ENCODE measurements around the gene IPCEF1. TPM values are rescaled to one million over a fixed set of nuclear protein-coding genes. Genes with fewer than 3 reads are reported as not detected.

Gene IPCEF1
- total and polyA plus RNA-seq, 7 donors = 0.03 to 0.46 (median 0.24) TPM

DNA sequence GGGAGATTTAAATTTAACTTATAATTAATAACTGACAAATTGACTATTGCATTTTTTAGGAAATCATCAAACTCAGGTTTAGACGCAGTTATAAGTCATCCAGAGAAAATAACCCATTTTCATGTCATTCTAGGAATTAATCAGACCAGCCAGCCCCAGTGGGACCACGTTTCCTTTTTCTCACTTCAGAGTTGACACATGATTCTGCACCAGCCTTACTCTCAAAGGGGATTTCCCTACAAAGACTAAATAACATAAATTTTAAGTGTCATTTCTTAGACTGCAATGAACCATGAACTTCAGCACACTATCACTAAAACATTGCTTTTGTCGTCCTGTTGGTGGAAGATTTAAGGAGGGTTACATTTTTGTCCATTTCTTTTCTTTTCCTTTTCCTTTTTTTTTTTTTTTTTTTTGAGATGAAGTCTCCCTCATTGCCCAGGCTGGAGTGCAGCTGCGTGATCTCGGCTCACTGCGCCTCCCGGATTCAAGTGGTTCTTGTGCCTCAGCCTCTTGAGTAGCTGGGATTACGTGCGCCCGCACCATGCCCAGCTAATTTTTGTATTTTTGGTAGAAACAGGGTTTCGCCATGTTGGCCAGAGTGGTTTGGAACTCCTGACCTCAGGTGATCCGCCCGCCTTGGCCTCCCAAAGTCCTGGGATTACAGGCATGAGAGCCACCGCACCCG lies 3.6 kb downstream of the IPCEF1 start:
- Histone ChIP-seq H3K9me3 (no peaks in the 10 kb centered on the region), H3K27ac (no peak overlapping the region), H3K36me3 (ENCODE audit: insufficient read depth in 1 of 2, low read depth in 1 of 2) (no peaks in the 10 kb centered on the region), H3K4me1 (no peaks in the 10 kb centered on the region), H3K27me3 (ENCODE audit: insufficient read depth in 3 of 3, low read length in 2 of 3) (no peaks in the 10 kb centered on the region), H3K4me3 (no peak overlapping the region)
- intact Hi-C loops (cut with DNase I) = no loop called here
- no peak for DNase-seq
- TF ChIP-seq, protein P1, sequence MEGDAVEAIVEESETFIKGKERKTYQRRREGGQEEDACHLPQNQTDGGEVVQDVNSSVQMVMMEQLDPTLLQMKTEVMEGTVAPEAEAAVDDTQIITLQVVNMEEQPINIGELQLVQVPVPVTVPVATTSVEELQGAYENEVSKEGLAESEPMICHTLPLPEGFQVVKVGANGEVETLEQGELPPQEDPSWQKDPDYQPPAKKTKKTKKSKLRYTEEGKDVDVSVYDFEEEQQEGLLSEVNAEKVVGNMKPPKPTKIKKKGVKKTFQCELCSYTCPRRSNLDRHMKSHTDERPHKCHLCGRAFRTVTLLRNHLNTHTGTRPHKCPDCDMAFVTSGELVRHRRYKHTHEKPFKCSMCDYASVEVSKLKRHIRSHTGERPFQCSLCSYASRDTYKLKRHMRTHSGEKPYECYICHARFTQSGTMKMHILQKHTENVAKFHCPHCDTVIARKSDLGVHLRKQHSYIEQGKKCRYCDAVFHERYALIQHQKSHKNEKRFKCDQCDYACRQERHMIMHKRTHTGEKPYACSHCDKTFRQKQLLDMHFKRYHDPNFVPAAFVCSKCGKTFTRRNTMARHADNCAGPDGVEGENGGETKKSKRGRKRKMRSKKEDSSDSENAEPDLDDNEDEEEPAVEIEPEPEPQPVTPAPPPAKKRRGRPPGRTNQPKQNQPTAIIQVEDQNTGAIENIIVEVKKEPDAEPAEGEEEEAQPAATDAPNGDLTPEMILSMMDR (IDR thresholded peaks at IDR 0.05) = no peak
- 83 to 85% (median 83%) methylated on average over 15 of the region's 15 CpGs for WGBS, 3 donors
- no peak for ATAC-seq

DNA sequence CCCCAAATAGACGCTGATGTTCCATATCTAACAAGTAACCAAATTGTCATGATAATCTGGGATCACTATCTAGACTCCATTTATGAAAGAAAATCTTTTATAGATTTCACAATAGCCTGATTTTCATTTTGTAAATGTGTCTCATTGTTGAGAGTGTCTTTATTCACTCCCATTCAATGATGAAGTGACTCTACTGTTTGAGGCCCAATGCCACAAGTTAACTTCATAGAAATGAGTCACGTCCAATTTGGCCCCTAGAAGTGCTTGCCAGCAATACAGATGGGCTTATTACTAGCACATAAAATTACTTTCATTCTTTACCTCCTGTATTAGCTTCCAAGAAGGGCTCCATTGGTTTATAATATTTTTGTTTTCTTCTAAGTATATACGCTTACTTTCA lies 6.3 kb downstream of the IPCEF1 start:
- H3K4me1 ChIP-seq = no peaks in the 10 kb centered on the region
- ATAC-seq (no peak), DNase-seq (no peak)
- no peak overlapping the region for H3K4me3 ChIP-seq
- 79 to 85% (median 82%) methylated on average over 3 of the region's 3 CpGs for WGBS, 3 donors
- TF ChIP-seq, protein P1 (IDR thresholded peaks at IDR 0.05) = no peak
- no peaks in the 10 kb centered on the region for H3K9me3 ChIP-seq
- no peaks in the 10 kb centered on the region for H3K36me3 ChIP-seq (ENCODE audit: insufficient read depth in 1 of 2, low read depth in 1 of 2)
- no peak overlapping the region for H3K27ac ChIP-seq
- intact Hi-C loops (cut with DNase I) = no loop called here
- H3K27me3 ChIP-seq (ENCODE audit: insufficient read depth in 3 of 3, low read length in 2 of 3) = peaks cover 0 to 4% (median 0%) of the 10 kb centered on the region in 3 donors

DNA sequence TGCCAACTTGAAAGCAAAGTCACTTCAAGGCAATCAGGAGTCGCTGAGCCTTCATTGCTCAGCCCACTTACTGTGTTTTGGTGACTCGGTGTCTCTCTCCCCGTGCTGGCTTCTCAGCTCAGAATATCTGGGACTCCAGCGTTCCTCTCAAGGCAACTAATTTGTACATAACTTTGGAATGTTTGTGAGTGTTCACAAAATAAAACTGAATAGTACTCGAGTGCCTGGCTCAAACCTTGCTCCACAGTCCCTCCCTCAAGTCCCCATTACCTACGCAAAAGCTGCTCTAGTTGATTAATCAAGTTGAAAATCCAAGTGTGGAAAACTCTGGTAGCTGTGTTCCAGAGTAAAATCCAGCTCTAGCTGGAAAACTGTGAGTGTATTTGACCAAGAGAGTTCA lies 8.6 kb downstream of the IPCEF1 start:
- Histone ChIP-seq H3K4me1 (no peaks in the 10 kb centered on the region), H3K4me3 (no peak overlapping the region), H3K27me3 (ENCODE audit: insufficient read depth in 3 of 3, low read length in 2 of 3) (peaks cover 0 to 4% (median 0%) of the 10 kb centered on the region in 3 donors), H3K9me3 (no peaks in the 10 kb centered on the region), H3K27ac (no peak overlapping the region), H3K36me3 (ENCODE audit: insufficient read depth in 1 of 2, low read depth in 1 of 2) (no peaks in the 10 kb centered on the region)
- TF ChIP-seq, protein P1 (IDR thresholded peaks at IDR 0.05) = no peak
- ATAC-seq (no peak), DNase-seq (no peak)
- intact Hi-C loops (cut with DNase I) = no loop called here
- 87 to 92% (median 88%) methylated on average over 6 of the region's 6 CpGs for WGBS, 3 donors

DNA sequence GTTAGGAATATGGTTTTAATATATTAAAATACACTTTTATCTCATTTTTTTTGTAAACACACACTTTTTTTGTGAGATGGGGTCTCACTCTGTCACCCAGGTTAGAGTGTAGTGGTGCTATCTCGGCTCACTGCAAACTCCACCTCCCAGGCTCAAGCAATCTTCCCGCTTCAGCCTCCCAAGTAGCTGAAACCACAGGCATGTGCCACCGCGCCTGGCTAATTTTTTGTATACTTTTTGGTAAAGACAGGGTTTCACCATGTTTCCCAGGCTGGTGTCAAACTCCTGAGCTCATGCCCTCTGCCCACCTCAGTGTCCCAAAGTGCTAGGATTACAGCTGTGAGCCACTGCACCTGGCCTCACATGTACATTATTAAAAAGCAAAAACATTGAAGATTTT lies 10.8 kb downstream of the IPCEF1 start:
- intact Hi-C loops (cut with DNase I) = no loop called here
- H3K4me1 ChIP-seq = no peaks in the 10 kb centered on the region
- 83 to 89% (median 84%) methylated on average over 4 of the region's 4 CpGs for WGBS, 3 donors
- ATAC-seq (no peak), DNase-seq (no peak)
- TF ChIP-seq, protein P1 (IDR thresholded peaks at IDR 0.05) = no peak
- H3K36me3 ChIP-seq (ENCODE audit: insufficient read depth in 1 of 2, low read depth in 1 of 2) = no peaks in the 10 kb centered on the region
- H3K4me3 ChIP-seq = no peak overlapping the region
- H3K27me3 ChIP-seq (ENCODE audit: insufficient read depth in 3 of 3, low read length in 2 of 3) = peaks cover 0 to 4% (median 0%) of the 10 kb centered on the region in 3 donors
- no peaks in the 10 kb centered on the region for H3K9me3 ChIP-seq
- H3K27ac ChIP-seq = no peak overlapping the region
